HG03469 (cell line): ENCODE measurements around the gene MED7.

Experiments used
- ATAC-seq: cut with Tn5 transposase; IDR thresholded peaks from one replicate; pipeline ENCODE4 v1.9.1; 2021; ENCODE audit warnings: mild to moderate bottlenecking, moderate library complexity, moderate number of reproducible peaks; ENCODE audit not compliant: unreplicated experiment

The MED7 gene

GRCh38 chr5:157164521-157164920 is 21.9 kb upstream of the MED7 start:
- no peak for ATAC-seq

- ATAC-seq = no peak
Measured at GRCh38 chr5:157162919-157163510, 20.4 kb upstream of the MED7 start.

- no peak for ATAC-seq
Measured at GRCh38 chr5:157161996-157162395, 19.3 kb upstream of the MED7 start.

- no peak for ATAC-seq
Measured at GRCh38 chr5:157160001-157160400, 17.3 kb upstream of the MED7 start.

- no peak for ATAC-seq
Measured at GRCh38 chr5:157159209-157159751, 16.6 kb upstream of the MED7 start.

- ATAC-seq = no peak
Measured at GRCh38 chr5:157157293-157157891, 14.7 kb upstream of the MED7 start.

GRCh38 chr5:157155297-157155696 is 12.6 kb upstream of the MED7 start:
- ATAC-seq = no peak

- no peak for ATAC-seq
Measured at GRCh38 chr5:157150995-157151394, 8.3 kb upstream of the MED7 start.

- no peak for ATAC-seq
Measured at GRCh38 chr5:157148734-157149615, 6.3 kb upstream of the MED7 start.

- ATAC-seq = peak; percentile 19
Measured at GRCh38 chr5:157143127-157143971, 684 bp upstream of the MED7 start.

GRCh38 chr5:157137691-157138090 is 5.0 kb downstream of the MED7 start:
- ATAC-seq = no peak

GRCh38 chr5:157132281-157132612 is 10.4 kb downstream of the MED7 start:
- no peak for ATAC-seq

GRCh38 chr5:157130925-157131324 is 11.7 kb downstream of the MED7 start:
- ATAC-seq = peak; percentile 51

- ATAC-seq = no peak
Measured at GRCh38 chr5:157121709-157122108, 21.0 kb downstream of the MED7 start.

GRCh38 chr5:157120102-157120501 is 22.6 kb downstream of the MED7 start:
- ATAC-seq = no peak

GRCh38 chr5:157116483-157116954 is 26.1 kb downstream of the MED7 start:
- no peak for ATAC-seq

- no peak for ATAC-seq
Measured at GRCh38 chr5:157115502-157115901, 27.2 kb downstream of the MED7 start.

- no peak for ATAC-seq
Measured at GRCh38 chr5:157115012-157115411, 27.7 kb downstream of the MED7 start.

GRCh38 chr5:157113002-157113401 is 29.7 kb downstream of the MED7 start:
- ATAC-seq = no peak

GRCh38 chr5:157109744-157110143 is 32.9 kb downstream of the MED7 start:
- peak; percentile 74 for ATAC-seq

GRCh38 chr5:157108976-157109375 is 33.7 kb downstream of the MED7 start, which contains the start of gene HAVCR2:
TSS of gene HAVCR2 (minus strand) at chr5:157109044. CDS start at chr5:157108983, 61 bp downstream.
- peak; percentile 88 for ATAC-seq
